NCI-H748 treated with DMSO at 0.1 percent for 48 hours (cell line): ENCODE results near the gene TMEM117.

Experiments used
- DNase-seq: peaks from one replicate; lab custom pipeline; 2025; lab: John Stamatoyannopoulos, UW

The TMEM117 gene

GRCh38 chr12:44379831-44380230 lies 544.0 kb downstream of the TMEM117 start:
- DNase-seq, result no peak

- no peak for DNase-seq
These were observed 545.0 kb downstream of the TMEM117 start for GRCh38 chr12:44380861-44381260.

- no peak for DNase-seq
These were observed 545.5 kb downstream of the TMEM117 start for GRCh38 chr12:44381341-44381740.

GRCh38 chr12:44384136-44384535 lies 548.3 kb downstream of the TMEM117 start:
- DNase-seq, result no peak

GRCh38 chr12:44385964-44386363 lies 550.1 kb downstream of the TMEM117 start:
- DNase-seq, result no peak

GRCh38 chr12:44387581-44387980 lies 551.7 kb downstream of the TMEM117 start:
- no peak for DNase-seq

- no peak for DNase-seq
These were observed 553.2 kb downstream of the TMEM117 start for GRCh38 chr12:44389038-44389437.

GRCh38 chr12:44389896-44390295 lies 554.0 kb downstream of the TMEM117 start:
- no peak for DNase-seq

GRCh38 chr12:44397631-44398030 lies 561.8 kb downstream of the TMEM117 start:
- DNase-seq, result no peak

- DNase-seq, result no peak
These were observed 567.3 kb downstream of the TMEM117 start for GRCh38 chr12:44403185-44403584.

- no peak for DNase-seq
These were observed 569.4 kb downstream of the TMEM117 start for GRCh38 chr12:44405297-44405696.

- DNase-seq, result no peak
These were observed 586.7 kb downstream of the TMEM117 start for GRCh38 chr12:44422559-44422958.

- no peak for DNase-seq
These were observed 592.9 kb downstream of the TMEM117 start for GRCh38 chr12:44428825-44429224.

- no peak for DNase-seq
These were observed 595.9 kb downstream of the TMEM117 start for GRCh38 chr12:44431647-44432343.

GRCh38 chr12:44433659-44434058 lies 597.8 kb downstream of the TMEM117 start:
- no peak for DNase-seq

- no peak for DNase-seq
These were observed 600.9 kb downstream of the TMEM117 start for GRCh38 chr12:44436756-44437155.
